Measurements from ENCODE around the gene PCSK6.
"Not testable (repeated sequence)": the region's sequence is repeated elsewhere in the genome, so short reads cannot be mapped to it uniquely, and the experiment has no call there.

The PCSK6 gene

GRCh38 chr15:101372960-101373525 is 116.5 kb downstream of the PCSK6 start:
- no peak for DNase-seq

- no peak for DNase-seq
These were observed 117.3 kb downstream of the PCSK6 start for GRCh38 chr15:101372149-101372577.

- DNase-seq = no peak
These were observed 118.0 kb downstream of the PCSK6 start for GRCh38 chr15:101371519-101371918.

- no peak for DNase-seq
These were observed 118.4 kb downstream of the PCSK6 start for GRCh38 chr15:101371081-101371480.

GRCh38 chr15:101370330-101371024 is 119.0 kb downstream of the PCSK6 start:
- no peak for DNase-seq

- DNase-seq = no peak
These were observed 119.8 kb downstream of the PCSK6 start for GRCh38 chr15:101369676-101370075.

GRCh38 chr15:101368861-101369642 is 120.5 kb downstream of the PCSK6 start:
- no peak for DNase-seq

- no peak for DNase-seq
These were observed 121.3 kb downstream of the PCSK6 start for GRCh38 chr15:101368086-101368780.

- DNase-seq = no peak
These were observed 122.7 kb downstream of the PCSK6 start for GRCh38 chr15:101366853-101367252.

GRCh38 chr15:101362986-101363566 is 126.4 kb downstream of the PCSK6 start:
- no peak for DNase-seq

GRCh38 chr15:101362359-101362758 is 127.1 kb downstream of the PCSK6 start:
- DNase-seq = no peak

- no peak for DNase-seq
These were observed 128.1 kb downstream of the PCSK6 start for GRCh38 chr15:101361418-101361817.

- no peak for DNase-seq
These were observed 130.1 kb downstream of the PCSK6 start for GRCh38 chr15:101359365-101359947.

- DNase-seq = no peak
These were observed 130.6 kb downstream of the PCSK6 start for GRCh38 chr15:101358895-101359294.

- no peak for DNase-seq
These were observed 131.6 kb downstream of the PCSK6 start for GRCh38 chr15:101357885-101358284.

- no peak for DNase-seq
These were observed 132.2 kb downstream of the PCSK6 start for GRCh38 chr15:101357333-101357732.

- DNase-seq = not testable (repeated sequence)
These were observed 132.9 kb downstream of the PCSK6 start for GRCh38 chr15:101356512-101357172.

- no peak for DNase-seq
These were observed 133.6 kb downstream of the PCSK6 start for GRCh38 chr15:101355678-101356464.

- no peak for DNase-seq
These were observed 134.4 kb downstream of the PCSK6 start for GRCh38 chr15:101354891-101355623.

GRCh38 chr15:101353240-101353639 is 136.3 kb downstream of the PCSK6 start:
- DNase-seq = no peak

All from activated naive CD4-positive, alpha-beta T cell treated with Interleukin-2 at 50 U/mL for 16 hours (primary cell).